ENCODE data around the gene CPA2. TPM values are rescaled to one million over a fixed set of nuclear protein-coding genes. Genes with fewer than 3 reads are reported as not detected.

The CPA2 gene
- total and polyA plus RNA-seq, 2 of the 4 experiments (the other 2 are of a cell fraction): 0.05 TPM; not detected in 1

DNA sequence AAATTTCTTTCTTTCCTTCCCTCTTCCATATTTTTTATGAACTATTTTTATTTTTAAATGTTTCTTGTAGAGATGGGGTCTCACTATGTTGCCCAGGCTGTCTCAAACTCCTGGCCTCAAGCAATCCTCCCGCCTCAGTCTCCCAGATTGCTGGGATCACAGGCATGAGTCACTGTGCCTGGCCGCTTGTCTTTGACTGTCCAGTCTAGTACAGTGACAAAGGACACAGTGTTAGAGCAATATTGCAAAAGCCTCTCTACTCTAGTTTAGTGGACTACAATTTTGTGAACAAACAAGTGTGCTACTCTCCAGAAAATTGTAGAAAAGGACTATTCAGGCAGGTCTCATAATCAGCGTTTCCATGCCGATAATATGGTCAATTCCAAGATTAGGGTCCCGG lies 37.3 kb downstream of the CPA2 start:
- ChIA-PET CTCF (no interaction called here), POLR2A (ENCODE audit: unreplicated experiment) (interaction anchor here (0.6 to 1.1 kb wide), 2 partner anchors 10 to 53 kb away, joined by 4 to 5 read pairs; no protein-coding TSS in a partner anchor)
- H4K5ac ChIP-seq (ENCODE audit: low read depth, low read length): no peak overlapping the region
- no peak overlapping the region for H3K18ac ChIP-seq (ENCODE audit: low read depth, low read length)
- TF ChIP-seq SMC3 (IDR thresholded peaks at IDR 0.05; ENCODE audit: low read depth, low read length) (no peak), MAZ (IDR thresholded peaks at IDR 0.05; ENCODE audit: borderline replicate concordance, low read depth, low read length) (no peak), MAFK (IDR thresholded peaks at IDR 0.05; ENCODE audit: low read depth, low read length) (no peak), CHD1 (IDR thresholded peaks at IDR 0.05; ENCODE audit: low read depth, low read length) (no peak), RFX5 (IDR thresholded peaks at IDR 0.05; ENCODE audit: low read depth, low read length) (no peak), RAD21 (IDR thresholded peaks at IDR 0.05; ENCODE audit: low read length) (no peak), BHLHE40 (IDR thresholded peaks at IDR 0.05; ENCODE audit: low read depth, low read length) (no peak), POLR2A (IDR thresholded peaks at IDR 0.05; ENCODE audit: low read depth, low read length) (no peak), NFE2L2 (IDR thresholded peaks at IDR 0.05; ENCODE audit: low read depth, low read length) (no peak)
- TF ChIP-seq, protein P1, sequence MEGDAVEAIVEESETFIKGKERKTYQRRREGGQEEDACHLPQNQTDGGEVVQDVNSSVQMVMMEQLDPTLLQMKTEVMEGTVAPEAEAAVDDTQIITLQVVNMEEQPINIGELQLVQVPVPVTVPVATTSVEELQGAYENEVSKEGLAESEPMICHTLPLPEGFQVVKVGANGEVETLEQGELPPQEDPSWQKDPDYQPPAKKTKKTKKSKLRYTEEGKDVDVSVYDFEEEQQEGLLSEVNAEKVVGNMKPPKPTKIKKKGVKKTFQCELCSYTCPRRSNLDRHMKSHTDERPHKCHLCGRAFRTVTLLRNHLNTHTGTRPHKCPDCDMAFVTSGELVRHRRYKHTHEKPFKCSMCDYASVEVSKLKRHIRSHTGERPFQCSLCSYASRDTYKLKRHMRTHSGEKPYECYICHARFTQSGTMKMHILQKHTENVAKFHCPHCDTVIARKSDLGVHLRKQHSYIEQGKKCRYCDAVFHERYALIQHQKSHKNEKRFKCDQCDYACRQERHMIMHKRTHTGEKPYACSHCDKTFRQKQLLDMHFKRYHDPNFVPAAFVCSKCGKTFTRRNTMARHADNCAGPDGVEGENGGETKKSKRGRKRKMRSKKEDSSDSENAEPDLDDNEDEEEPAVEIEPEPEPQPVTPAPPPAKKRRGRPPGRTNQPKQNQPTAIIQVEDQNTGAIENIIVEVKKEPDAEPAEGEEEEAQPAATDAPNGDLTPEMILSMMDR (conservative IDR thresholded peaks at IDR 0.05; ENCODE audit: low read depth, low read length): no peak
- TF ChIP-seq, protein P2, sequence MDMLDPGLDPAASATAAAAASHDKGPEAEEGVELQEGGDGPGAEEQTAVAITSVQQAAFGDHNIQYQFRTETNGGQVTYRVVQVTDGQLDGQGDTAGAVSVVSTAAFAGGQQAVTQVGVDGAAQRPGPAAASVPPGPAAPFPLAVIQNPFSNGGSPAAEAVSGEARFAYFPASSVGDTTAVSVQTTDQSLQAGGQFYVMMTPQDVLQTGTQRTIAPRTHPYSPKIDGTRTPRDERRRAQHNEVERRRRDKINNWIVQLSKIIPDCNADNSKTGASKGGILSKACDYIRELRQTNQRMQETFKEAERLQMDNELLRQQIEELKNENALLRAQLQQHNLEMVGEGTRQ (IDR thresholded peaks at IDR 0.05; ENCODE audit: low read depth, low read length): no peak
- no peaks in the 10 kb centered on the region for H3K27me3 ChIP-seq (ENCODE audit: control insufficient read depth, insufficient read depth, low read length)
- intact Hi-C loops (cut with micrococcal nuclease) (no loop called here), dilution Hi-C loops (cut with HindIII; ENCODE audit: low sequenced_read_pairs, unreplicated experiment) (no loop called here), in situ Hi-C loops (cut with MboI; ENCODE audit: low sequenced_read_pairs) (no loop called here)
- H2BK15ac ChIP-seq (ENCODE audit: low read depth, low read length): no peak overlapping the region
- no peaks in the 10 kb centered on the region for H3K9me3 ChIP-seq (ENCODE audit: control insufficient read depth, insufficient read depth, low read length)
- H3K4me2 ChIP-seq (ENCODE audit: low read depth, low read length): no peak overlapping the region
- no peak overlapping the region for H3K4ac ChIP-seq (ENCODE audit: low read depth, low read length)
- WGBS, 2 experiments (ENCODE audit: extremely low coverage in 2 of 2, insufficient read length in 1 of 2): no CpG with 5 or more reads among the region's 5 CpGs
- no peaks in the 10 kb centered on the region; the same call in 1 of the 2 replicates for H3K9me1 ChIP-seq (ENCODE audit: insufficient read depth, low read length)
- DNase-seq (no peak), ATAC-seq (ENCODE audit: low read depth) (no peak)
- no peak overlapping the region for H2AFZ ChIP-seq (replicated peaks; ENCODE audit: low read length, poor library complexity)
- peaks cover 4% of the 10 kb centered on the region for H3K36me3 ChIP-seq (ENCODE audit: control insufficient read depth, insufficient read depth, low read length)
- H3K56ac ChIP-seq (ENCODE audit: extremely low read depth, insufficient read depth, low read length): no peak overlapping the region
- no peaks in the 10 kb centered on the region for H4K20me1 ChIP-seq (ENCODE audit: insufficient read depth, low read length)
- H2AK9ac ChIP-seq (replicated peaks; ENCODE audit: low read depth, low read length, poor library complexity): no peak overlapping the region
- no peak overlapping the region for H3K9ac ChIP-seq (ENCODE audit: low read depth, low read length)
- no peak overlapping the region for H2BK20ac ChIP-seq (ENCODE audit: low read depth, low read length)
- no peaks in the 10 kb centered on the region for H3K79me1 ChIP-seq (ENCODE audit: low read depth in 1 of 2, low read length in 2 of 2)
- no peak overlapping the region for H3K14ac ChIP-seq (replicated peaks; ENCODE audit: low read depth, low read length)
- no TSS peak for BruUV-seq (replicated peaks)
- H4K8ac ChIP-seq (ENCODE audit: low read depth in 2 of 2, low read length in 2 of 2): no peak overlapping the region
- peaks cover 2% of the 10 kb centered on the region for H3K4me1 ChIP-seq (ENCODE audit: control insufficient read depth, insufficient read depth, low read length)
- no peak overlapping the region for H2BK120ac ChIP-seq (ENCODE audit: low read depth, low read length)
- H3K4me3 ChIP-seq (ENCODE audit: insufficient read depth, low read depth, low read length): no peak overlapping the region
- no peak overlapping the region for H2AK5ac ChIP-seq (ENCODE audit: low read depth, low read length)
- H3K23ac ChIP-seq (ENCODE audit: low read depth, low read length): no peak overlapping the region
- H2BK5ac ChIP-seq (ENCODE audit: low read depth, low read length, poor library complexity, severe bottlenecking): no peak overlapping the region
- no peak overlapping the region for H4K91ac ChIP-seq (ENCODE audit: insufficient read depth, low read depth, low read length)
- H3K27ac ChIP-seq (ENCODE audit: insufficient read depth, low read length): no peak overlapping the region
